GM12874 (cell line): Measurements from ENCODE around the gene ADSS1.

Source experiments
- CTCF ChIP-seq: IDR thresholded peaks from 2 replicates; pipeline ENCODE4 v1.5.1; 2011; ENCODE audit warnings: low read depth, mild to moderate bottlenecking, control low read depth, low read length, moderate library complexity; ENCODE audit not compliant: insufficient read depth

The ADSS1 gene

GRCh38 chr14:104741803-104742251 is 17.8 kb downstream of the ADSS1 start:
- TF ChIP-seq CTCF, result no peak

- no peak for TF ChIP-seq CTCF
These were observed 18.8 kb downstream of the ADSS1 start for GRCh38 chr14:104742586-104743455.

GRCh38 chr14:104743461-104744380 is 19.7 kb downstream of the ADSS1 start:
- TF ChIP-seq CTCF, result no peak

- no peak for TF ChIP-seq CTCF
These were observed 20.5 kb downstream of the ADSS1 start for GRCh38 chr14:104744484-104744883.

GRCh38 chr14:104745431-104745830 is 21.4 kb downstream of the ADSS1 start:
- no peak for TF ChIP-seq CTCF

- no peak for TF ChIP-seq CTCF
These were observed 22.1 kb downstream of the ADSS1 start for GRCh38 chr14:104746071-104746545.

GRCh38 chr14:104746934-104747481 is 23.0 kb downstream of the ADSS1 start:
- TF ChIP-seq CTCF, result no peak
